OCI-LY7 (cell line): Measurements from ENCODE around the gene TSPAN9. TPM values are rescaled to one million over a fixed set of nuclear protein-coding genes. Genes with fewer than 3 reads are reported as not detected.

Source experiments
- BruUV-seq: library from RNA; stranded (reverse); fragments of 400-500 nt; replicated peaks from 2 replicates; lab custom pipeline; 2021; lab: Mats Ljungman, UMichigan
- CTCF ChIA-PET: fragments of 300-600 bp; sonication (Branson Sonifier 250); formaldehyde crosslinking; loops from one replicate; lab custom pipeline; 2022; ENCODE audit warnings: antibody characterized with exemption; ENCODE audit not compliant: unreplicated experiment; lab: Charles Lee
- POLR2A ChIA-PET: fragments of 300-600 bp; sonication (Branson Sonifier 250); formaldehyde crosslinking; loops from one replicate; lab custom pipeline; 2022; ENCODE audit warnings: antibody characterized with exemption; lab: Charles Lee
- DNase-seq: peaks from one replicate; pipeline ENCODE4 v3.0.0-alpha.2; 2015; ENCODE audit warnings: low spot score
- H2AFZ ChIP-seq: fragments of 200-600 bp; sonication (generic), shearing (Covaris generic); 2 replicates; pipeline ENCODE4 v1.6.1; 2014; ENCODE audit warnings: mild to moderate bottlenecking, antibody characterized with exemption, low read length, moderate library complexity
- H3K27ac ChIP-seq: fragments of 200-600 bp; sonication (generic); 2 replicates; pipeline ENCODE4 v1.5.1; 2014; ENCODE audit warnings: mixed run types, low read depth, mild to moderate bottlenecking, moderate library complexity, low read length, inconsistent platforms; ENCODE audit not compliant: poor library complexity, severe bottlenecking
- H3K36me3 ChIP-seq: fragments of 200-600 bp; sonication (generic); 2 replicates; pipeline ENCODE4 v1.6.1; 2014; ENCODE audit warnings: mild to moderate bottlenecking, antibody characterized with exemption, low read length, moderate library complexity, mixed read lengths; ENCODE audit not compliant: insufficient read depth
- H3K4me1 ChIP-seq: fragments of 200-600 bp; sonication (generic); 2 replicates; pipeline ENCODE4 v1.5.1; 2014; ENCODE audit warnings: mild to moderate bottlenecking, low read length; ENCODE audit not compliant: insufficient read depth, poor library complexity, severe bottlenecking
- H3K4me2 ChIP-seq: fragments of 200-600 bp; sonication (generic); 2 replicates; pipeline ENCODE4 v1.6.1; 2014; ENCODE audit warnings: mild to moderate bottlenecking, low read length
- H3K4me3 ChIP-seq: fragments of 200-600 bp; sonication (generic); 2 replicates; pipeline ENCODE4 v1.5.1; 2014; ENCODE audit warnings: mild to moderate bottlenecking, low read depth, low read length; ENCODE audit not compliant: poor library complexity, severe bottlenecking
- H3K79me2 ChIP-seq: fragments of 200-600 bp; sonication (generic); 2 replicates; pipeline ENCODE4 v1.6.1; 2016; ENCODE audit warnings: low read depth, mild to moderate bottlenecking, low read length, moderate library complexity, mixed read lengths; ENCODE audit not compliant: insufficient read depth
- H3K9me2 ChIP-seq: fragments of 200-600 bp; sonication (generic); 2 replicates; pipeline ENCODE4 v1.6.1; 2016; ENCODE audit warnings: mild to moderate bottlenecking, low read length, mixed read lengths; ENCODE audit not compliant: insufficient read depth
- H3K9me3 ChIP-seq: fragments of 200-600 bp; sonication (generic); 2 replicates; pipeline ENCODE4 v1.6.1; 2014; ENCODE audit warnings: mild to moderate bottlenecking, mixed run types, low read length, mixed read lengths
- H4K20me1 ChIP-seq: fragments of 200-600 bp; sonication (generic); 2 replicates; pipeline ENCODE4 v1.6.1; 2014; ENCODE audit warnings: mild to moderate bottlenecking, antibody characterized with exemption, low read length, moderate library complexity, mixed read lengths; ENCODE audit not compliant: insufficient read depth
- CTCF ChIP-seq: fragments of 200-600 bp; sonication (generic); conservative IDR thresholded peaks from 2 replicates; pipeline ENCODE4 v1.5.1; 2014; ENCODE audit warnings: mild to moderate bottlenecking, antibody characterized with exemption, low read length, moderate library complexity, mixed read lengths
- EZH2phosphoT487 ChIP-seq: fragments of 200-600 bp; sonication (generic); IDR thresholded peaks from 2 replicates; pipeline ENCODE4 v1.6.1; 2018; ENCODE audit warnings: low read depth, borderline replicate concordance, mild to moderate bottlenecking, mixed run types, antibody characterized with exemption, low read length, moderate library complexity, mixed read lengths
- intact Hi-C: fragments of 100-400 bp; cut with micrococcal nuclease; formaldehyde crosslinking; loops from one replicate; pipeline ENCODE4 v1.10.0; 2022; ENCODE audit not compliant: unreplicated experiment
- total RNA-seq, 2 experiments: library from RNA; depleted of rRNA in 1 of 2; stranded (reverse); fragments of >200 nt in 1 of 2; shearing (Covaris generic) in 1 of 2; gene quantifications; 2 replicates each; pipeline ENCODE4 v1.2.3, GENCODE V29; 2014 to 2022

The TSPAN9 gene
- total RNA-seq, 2 experiments from 2014 or later: 0.50 to 0.74 TPM

DNA sequence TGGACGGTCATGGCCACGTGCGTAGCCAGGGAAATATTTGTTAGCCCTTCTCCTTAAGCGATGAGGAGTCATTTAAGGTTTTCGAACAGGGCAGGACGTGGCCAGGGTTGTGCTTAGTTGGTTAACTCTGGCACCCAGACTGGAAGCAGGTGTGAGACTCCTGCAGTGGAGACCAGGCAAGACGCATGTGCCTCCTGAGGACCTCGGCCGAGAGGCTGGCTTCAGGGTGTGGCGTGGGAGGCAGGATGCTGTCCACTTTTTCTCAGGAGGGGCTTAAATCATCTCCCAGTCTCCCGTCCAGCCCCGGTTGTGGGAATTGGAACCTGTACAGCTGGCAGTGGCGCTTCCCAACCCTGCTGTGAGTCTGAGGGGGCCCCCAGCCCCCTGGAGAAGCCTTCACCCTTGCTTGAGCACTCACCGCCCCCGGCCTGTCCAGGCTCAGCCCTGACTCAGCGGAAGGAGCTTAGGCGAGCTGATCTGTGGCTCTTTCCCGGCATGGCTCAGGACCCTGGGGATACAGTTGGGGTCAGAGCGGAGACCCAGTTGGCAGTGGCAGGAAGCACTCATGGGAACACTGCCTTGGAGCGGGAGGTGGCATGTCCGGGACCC is 46.3 kb upstream of the TSPAN9 start:
- ChIA-PET CTCF (no interaction called here), POLR2A (interaction anchor here (0.5 to 0.6 kb wide), 2 partner anchors 128 to 224 kb away, joined by 3 to 4 read pairs; no protein-coding TSS in a partner anchor)
- BruUV-seq: no TSS peak
- Histone ChIP-seq H3K79me2 (no peaks in the 10 kb centered on the region), H3K4me1 (no peaks in the 10 kb centered on the region), H3K4me2 (no peak overlapping the region), H3K27ac (no peak overlapping the region), H3K36me3 (no peaks in the 10 kb centered on the region), H3K9me2 (no peaks in the 10 kb centered on the region), H3K9me3 (no peaks in the 10 kb centered on the region), H4K20me1 (no peaks in the 10 kb centered on the region), H2AFZ (no peak overlapping the region), H3K4me3 (no peak overlapping the region)
- DNase-seq: no peak
- intact Hi-C loops: no loop called here
- TF ChIP-seq CTCF (no peak), EZH2phosphoT487 (no peak)

GRCh38 chr12:3032161-3032560 is 45.0 kb upstream of the TSPAN9 start:
- no peaks in the 10 kb centered on the region for H3K79me2 ChIP-seq
- no peak overlapping the region for H2AFZ ChIP-seq
- intact Hi-C loops: no loop called here
- no peak for TF ChIP-seq CTCF
- TF ChIP-seq EZH2phosphoT487: no peak
- POLR2A ChIA-PET: no interaction called here
- BruUV-seq: no TSS peak
- H4K20me1 ChIP-seq: no peaks in the 10 kb centered on the region
- H3K36me3 ChIP-seq: no peaks in the 10 kb centered on the region
- no peaks in the 10 kb centered on the region for H3K9me2 ChIP-seq
- no peak overlapping the region for H3K4me2 ChIP-seq
- H3K27ac ChIP-seq: no peak overlapping the region
- DNase-seq: no peak
- CTCF ChIA-PET: no interaction called here
- H3K4me3 ChIP-seq: no peak overlapping the region
- H3K4me1 ChIP-seq: no peaks in the 10 kb centered on the region
- no peaks in the 10 kb centered on the region for H3K9me3 ChIP-seq

DNA sequence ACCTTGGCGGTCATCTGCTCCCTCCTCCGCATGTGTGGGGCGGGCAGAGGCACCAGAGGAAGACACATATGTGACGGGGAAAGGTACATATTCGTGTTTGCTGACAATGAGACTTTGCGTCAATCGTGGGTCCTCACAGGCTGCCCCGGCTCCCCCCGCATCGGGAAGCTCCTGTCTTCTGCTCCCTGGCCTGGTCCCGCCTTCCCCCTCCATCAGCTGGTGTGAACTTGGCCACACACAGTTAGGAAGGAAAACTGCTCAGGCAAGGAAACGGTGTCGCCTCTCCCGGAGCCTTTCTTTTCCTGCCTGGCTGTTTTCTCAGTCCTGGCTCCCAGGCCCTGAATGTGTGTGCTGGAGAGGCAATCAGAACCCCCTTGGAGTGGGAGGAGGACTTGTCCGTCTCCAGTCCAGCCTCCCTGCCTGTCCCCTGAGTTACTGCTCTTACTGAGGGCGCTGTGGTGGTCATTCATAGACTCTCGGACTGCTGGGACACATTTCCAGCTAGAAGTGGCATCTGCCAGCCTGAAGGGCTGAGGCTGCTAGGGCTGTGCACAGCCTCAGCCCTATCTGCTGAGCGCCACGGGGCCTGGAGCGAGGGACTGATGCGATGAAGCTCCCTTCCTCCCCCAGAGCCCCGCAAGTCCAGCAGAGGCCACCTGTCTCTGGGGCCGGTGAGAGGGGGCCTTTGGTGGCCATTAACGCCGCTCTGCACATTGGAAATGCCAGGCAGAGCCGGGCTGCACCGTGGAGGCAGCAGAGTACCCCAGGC is 44.2 kb upstream of the TSPAN9 start:
- no peaks in the 10 kb centered on the region for H3K79me2 ChIP-seq
- DNase-seq: no peak
- no peaks in the 10 kb centered on the region for H3K4me1 ChIP-seq
- no peaks in the 10 kb centered on the region for H3K36me3 ChIP-seq
- no peaks in the 10 kb centered on the region for H4K20me1 ChIP-seq
- BruUV-seq: no TSS peak
- intact Hi-C loops: no loop called here
- no peak overlapping the region for H3K27ac ChIP-seq
- ChIA-PET POLR2A (interaction anchor here (0.6 to 0.7 kb wide), 2 partner anchors 89 to 1293 kb away, joined by 3 read pairs; no protein-coding TSS in a partner anchor), CTCF (no interaction called here)
- no peak for TF ChIP-seq EZH2phosphoT487
- TF ChIP-seq CTCF: no peak
- H3K9me2 ChIP-seq: no peaks in the 10 kb centered on the region
- no peak overlapping the region for H2AFZ ChIP-seq
- no peaks in the 10 kb centered on the region for H3K9me3 ChIP-seq
- H3K4me2 ChIP-seq: no peak overlapping the region
- no peak overlapping the region for H3K4me3 ChIP-seq
